Breast epithelium (tissue), 4 donors: ENCODE data around the gene FBXL4. TPM values are rescaled to one million over a fixed set of nuclear protein-coding genes. Genes with fewer than 3 reads are reported as not detected.
A peak's percentile ranks its signal among the peaks of the same experiment; 100 is the strongest.

ENCODE experiments used
- DNase-seq, 2 donors: peaks; one replicate each; pipeline ENCODE4 v3.0.0-alpha.2; 2019; ENCODE audit warnings: low spot score in 2 of 2
- H3K27ac ChIP-seq, 2 donors: fragments of 200-600 bp; sonication (generic) in 1 of 2; one replicate each; pipeline ENCODE4 v1.5.1; 2016 to 2019; ENCODE audit warnings: mild to moderate bottlenecking in 1 of 2
- H3K27me3 ChIP-seq, 2 donors: fragments of 200-600 bp; sonication (generic) in 1 of 2; one replicate each; pipeline versions ENCODE4 v1.5.1 to v1.6.0; 2017 to 2019; ENCODE audit warnings: control low read depth in 1 of 2, mild to moderate bottlenecking in 1 of 2
- H3K36me3 ChIP-seq: fragments of 200-600 bp; one replicate; pipeline ENCODE4 v1.5.1; 2019
- H3K4me1 ChIP-seq, 2 donors: fragments of 200-600 bp; sonication (generic); one replicate each; pipeline ENCODE4 v1.5.1; 2016 to 2019; ENCODE audit warnings: control low read depth in 1 of 2
- H3K4me3 ChIP-seq, 3 donors: fragments of 200-600 bp; sonication (generic); 1 replicate in 2 of 3; 2 replicates in 1 of 3; pipeline ENCODE4 v1.5.1; 2016 to 2019; ENCODE audit warnings: mild to moderate bottlenecking in 3 of 3, moderate library complexity in 2 of 3
- H3K9me3 ChIP-seq, 2 donors: fragments of 200-600 bp; sonication (generic) in 1 of 2; one replicate each; pipeline ENCODE4 v1.5.1; 2016 to 2019; ENCODE audit warnings: control low read depth in 1 of 2
- CTCF ChIP-seq, 3 donors: fragments of 450-650 bp; IDR thresholded peaks; one replicate each; pipeline ENCODE4 v1.5.1; 2016 to 2017; ENCODE audit warnings: antibody characterized with exemption in 3 of 3, mild to moderate bottlenecking in 3 of 3, moderate library complexity in 3 of 3
- POLR2A ChIP-seq: fragments of 450-650 bp; IDR thresholded peaks from one replicate; pipeline ENCODE4 v1.6.1; 2016; ENCODE audit warnings: antibody characterized with exemption, mild to moderate bottlenecking, moderate library complexity
- POLR2AphosphoS5 ChIP-seq, 3 donors: sonication (generic); formaldehyde crosslinking; IDR thresholded peaks; one replicate each; pipeline ENCODE4 v1.6.1; 2017; ENCODE audit warnings: antibody characterized with exemption in 3 of 3
- intact Hi-C: fragments of 100-400 bp; cut with DNase I; formaldehyde crosslinking; loops from one replicate; pipeline ENCODE4 v1.15.1; 2023; ENCODE audit warnings: low total_unique reads
- total RNA-seq, 3 donors: library from RNA; depleted of rRNA; stranded (reverse); fragments of >200 nt; gene quantifications; one replicate each; pipeline ENCODE4 v1.1.0, GENCODE V29; 2016

FBXL4 gene
- total RNA-seq, 3 donors from 2014 or later = 20.6 to 39.4 (median 21.6) TPM

- intact Hi-C loops = no loop called here
- no peak for TF ChIP-seq CTCF (IDR thresholded peaks at IDR 0.05)
- TF ChIP-seq POLR2A = no peak
- no peak for TF ChIP-seq POLR2AphosphoS5 (IDR thresholded peaks at IDR 0.05)
- H3K36me3 ChIP-seq = no peaks in the 10 kb centered on the region
- H3K9me3 ChIP-seq = no peaks in the 10 kb centered on the region
- H3K4me1 ChIP-seq = no peaks in the 10 kb centered on the region
- no peak for DNase-seq
- peak overlapping the region in 1 of 3 donors; percentile 47 for H3K4me3 ChIP-seq
- H3K27me3 ChIP-seq = peaks cover 14 to 65% of the 10 kb centered on the region in 2 donors
- H3K27ac ChIP-seq = no peak overlapping the region
These were observed 124.2 kb downstream of the FBXL4 start for GRCh38 chr6:98823428-98824161.

- H3K27me3 ChIP-seq = peaks cover 9 to 60% of the 10 kb centered on the region in 2 donors
- intact Hi-C loops = no loop called here
These were observed 125.9 kb downstream of the FBXL4 start for GRCh38 chr6:98821756-98822405.

More at GRCh38 chr6:98821756-98822405, 125.9 kb downstream of the FBXL4 start:
- DNase-seq = no peak
- H3K4me3 ChIP-seq = no peak overlapping the region
- H3K4me1 ChIP-seq = no peaks in the 10 kb centered on the region
- no peak overlapping the region for H3K27ac ChIP-seq
- TF ChIP-seq POLR2A = no peak
- TF ChIP-seq CTCF (IDR thresholded peaks at IDR 0.05) = no peak
- TF ChIP-seq POLR2AphosphoS5 (IDR thresholded peaks at IDR 0.05) = no peak
- peaks cover 0 to 9% of the 10 kb centered on the region in 2 donors for H3K9me3 ChIP-seq
- H3K36me3 ChIP-seq = no peaks in the 10 kb centered on the region

Other genes starting within 250 kb of the FBXL4 start
- gene POU3F2, start 113.4 kb downstream of the FBXL4 start, total RNA-seq = not detected